B cell (primary cell): ENCODE results near the gene PTX4.

Source experiments
- EZH2 ChIP-seq: IDR thresholded peaks from 2 replicates; pipeline ENCODE4 v1.6.1; 2012; ENCODE audit warnings: borderline replicate concordance, low read depth, mild to moderate bottlenecking, moderate library complexity, low read length; ENCODE audit not compliant: insufficient read depth, poor library complexity, severe bottlenecking
- TF ChIP-seq, protein P1 (sequence below): fragments of 200-600 bp; IDR thresholded peaks from one replicate; pipeline ENCODE4 v1.8.0; 2022; ENCODE audit warnings: antibody characterized with exemption, mild to moderate bottlenecking

DNA sequence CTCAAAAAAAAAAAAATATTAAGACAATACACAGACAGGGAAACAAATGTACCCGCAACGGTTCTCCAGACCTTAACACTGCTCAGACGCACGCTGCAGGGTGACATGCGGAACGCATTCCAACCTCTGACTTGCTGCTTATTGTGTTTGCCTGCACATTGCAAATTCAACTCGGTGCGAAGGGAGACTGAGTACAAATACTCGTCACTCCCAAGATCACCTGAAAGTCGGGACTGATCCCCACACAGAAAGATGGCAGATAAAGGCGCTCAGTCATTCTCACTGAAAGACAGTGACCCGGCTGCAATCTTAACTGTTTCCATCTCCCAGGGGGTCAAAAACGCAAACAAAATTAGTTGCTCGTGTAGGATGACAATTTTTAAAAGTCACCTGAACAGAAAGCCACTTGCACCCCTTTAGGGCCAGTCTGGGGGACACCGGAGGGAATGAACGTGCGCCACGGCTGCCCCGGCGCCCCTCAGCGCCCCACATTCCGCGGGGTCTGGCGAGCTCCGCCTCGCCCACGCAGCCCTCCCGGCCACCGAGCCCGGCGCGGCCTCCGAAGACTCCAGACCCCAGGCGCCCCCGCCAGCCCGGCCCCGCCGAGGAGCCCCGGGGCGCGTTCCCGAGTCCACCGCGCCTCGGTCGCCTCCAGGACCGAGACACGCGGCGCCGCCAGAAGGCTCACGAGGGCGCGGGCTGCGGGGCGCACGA, 14.5 kb downstream of the PTX4 start:
- TF ChIP-seq, protein P1, sequence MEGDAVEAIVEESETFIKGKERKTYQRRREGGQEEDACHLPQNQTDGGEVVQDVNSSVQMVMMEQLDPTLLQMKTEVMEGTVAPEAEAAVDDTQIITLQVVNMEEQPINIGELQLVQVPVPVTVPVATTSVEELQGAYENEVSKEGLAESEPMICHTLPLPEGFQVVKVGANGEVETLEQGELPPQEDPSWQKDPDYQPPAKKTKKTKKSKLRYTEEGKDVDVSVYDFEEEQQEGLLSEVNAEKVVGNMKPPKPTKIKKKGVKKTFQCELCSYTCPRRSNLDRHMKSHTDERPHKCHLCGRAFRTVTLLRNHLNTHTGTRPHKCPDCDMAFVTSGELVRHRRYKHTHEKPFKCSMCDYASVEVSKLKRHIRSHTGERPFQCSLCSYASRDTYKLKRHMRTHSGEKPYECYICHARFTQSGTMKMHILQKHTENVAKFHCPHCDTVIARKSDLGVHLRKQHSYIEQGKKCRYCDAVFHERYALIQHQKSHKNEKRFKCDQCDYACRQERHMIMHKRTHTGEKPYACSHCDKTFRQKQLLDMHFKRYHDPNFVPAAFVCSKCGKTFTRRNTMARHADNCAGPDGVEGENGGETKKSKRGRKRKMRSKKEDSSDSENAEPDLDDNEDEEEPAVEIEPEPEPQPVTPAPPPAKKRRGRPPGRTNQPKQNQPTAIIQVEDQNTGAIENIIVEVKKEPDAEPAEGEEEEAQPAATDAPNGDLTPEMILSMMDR = no peak
- TF ChIP-seq EZH2 = no peak
